ENCODE results near the gene YIPF4.

YIPF4 gene

GRCh38 chr2:32277674-32278477, at the start of gene YIPF4:
Gene YIPF4 (plus strand): TSS chr2:32277904. CDS start chr2:32278156, 252 bp downstream.
- peak within 1 kb of the TSS; percentile 71 for H3K27ac ChIP-seq
- no peak for TF ChIP-seq CTCF (conservative IDR thresholded peaks at IDR 0.05; ENCODE audit: low read depth)
- ChIA-PET CTCF (interaction anchor here (0.5 kb wide), 1 partner anchor 98 kb away, joined by 3 read pairs; no protein-coding TSS in a partner anchor), POLR2A (ENCODE audit: low non-redundant PET) (no interaction called here)
- peak; percentile 100 for DNase-seq (ENCODE audit: low spot score)

- TF ChIP-seq CTCF (conservative IDR thresholded peaks at IDR 0.05; ENCODE audit: low read depth): no peak
- no peak overlapping the region for H3K27ac ChIP-seq
- CTCF ChIA-PET: no interaction called here
- DNase-seq (ENCODE audit: low spot score): no peak
- POLR2A ChIA-PET (ENCODE audit: low non-redundant PET): no interaction called here
Observed at GRCh38 chr2:32228181-32228580, 49.5 kb upstream of the YIPF4 start.

DNA sequence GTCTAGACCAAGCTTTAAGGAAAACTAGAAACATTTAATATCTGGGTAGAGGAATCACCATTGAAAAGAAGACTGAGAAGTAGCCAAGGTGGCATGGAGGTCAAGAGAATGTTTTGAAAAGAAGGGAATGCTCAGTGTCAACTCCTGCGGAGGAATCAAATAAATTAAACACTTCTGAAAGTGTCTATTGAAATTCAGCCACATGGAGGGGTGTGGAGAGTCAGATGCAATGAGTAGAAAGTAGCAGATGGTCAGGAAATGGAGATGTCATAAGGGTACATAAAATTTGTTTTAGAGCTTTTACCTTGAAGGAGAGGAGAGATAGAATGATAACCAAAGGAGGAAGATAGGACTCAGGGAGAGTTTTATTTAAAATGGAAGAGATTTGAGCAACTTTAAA, 48.1 kb upstream of the YIPF4 start:
- ChIA-PET POLR2A (ENCODE audit: low non-redundant PET) (interaction anchor here (0.5 kb wide), 1 partner anchor 89 kb away, joined by 4 read pairs; no protein-coding TSS in a partner anchor), CTCF (interaction anchor here (0.7 kb wide), 2 partner anchors 43 to 468 kb away, joined by 3 read pairs; no protein-coding TSS in a partner anchor)
- H3K27ac ChIP-seq: no peak overlapping the region
- no peak for TF ChIP-seq CTCF (conservative IDR thresholded peaks at IDR 0.05; ENCODE audit: low read depth)
- DNase-seq (ENCODE audit: low spot score): no peak

DNA sequence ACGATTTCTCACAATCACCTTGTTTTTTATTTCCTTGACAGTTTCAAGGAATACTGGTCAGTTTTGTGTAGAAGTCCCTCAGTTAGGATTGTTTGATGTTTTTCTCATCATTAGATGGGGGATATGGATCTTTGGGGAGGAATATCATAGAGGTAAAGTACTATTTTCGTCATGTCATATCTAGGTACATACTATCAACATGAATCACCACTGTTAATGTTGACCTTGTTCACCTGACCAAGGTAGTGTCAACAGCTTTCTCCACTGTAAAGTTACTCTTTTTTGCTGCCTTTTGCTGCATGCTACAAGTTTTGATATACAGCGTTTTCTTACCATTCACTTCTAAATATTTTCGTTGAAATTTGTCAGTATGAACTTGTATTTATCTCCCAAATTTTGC, 45.7 kb upstream of the YIPF4 start:
- CTCF ChIA-PET: no interaction called here

GRCh38 chr2:32235315-32235714, 42.4 kb upstream of the YIPF4 start:
- POLR2A ChIA-PET (ENCODE audit: low non-redundant PET): interaction anchor here (0.5 kb wide), 1 partner anchor 104 kb away, joined by 4 read pairs; no protein-coding TSS in a partner anchor
- peak overlapping the region; percentile 63 for H3K27ac ChIP-seq
- peak; percentile 78 for DNase-seq (ENCODE audit: low spot score)
- no peak for TF ChIP-seq CTCF (conservative IDR thresholded peaks at IDR 0.05; ENCODE audit: low read depth)
- CTCF ChIA-PET: interaction anchor here (0.5 kb wide), 1 partner anchor 16 kb away, joined by 3 read pairs; no protein-coding TSS in a partner anchor

More for the DNA sequence above, 45.7 kb upstream of the YIPF4 start:
- H3K27ac ChIP-seq: no peak overlapping the region
- DNase-seq (ENCODE audit: low spot score): peak; percentile 8
- TF ChIP-seq CTCF (conservative IDR thresholded peaks at IDR 0.05; ENCODE audit: low read depth): no peak
- POLR2A ChIA-PET (ENCODE audit: low non-redundant PET): no interaction called here

DNA sequence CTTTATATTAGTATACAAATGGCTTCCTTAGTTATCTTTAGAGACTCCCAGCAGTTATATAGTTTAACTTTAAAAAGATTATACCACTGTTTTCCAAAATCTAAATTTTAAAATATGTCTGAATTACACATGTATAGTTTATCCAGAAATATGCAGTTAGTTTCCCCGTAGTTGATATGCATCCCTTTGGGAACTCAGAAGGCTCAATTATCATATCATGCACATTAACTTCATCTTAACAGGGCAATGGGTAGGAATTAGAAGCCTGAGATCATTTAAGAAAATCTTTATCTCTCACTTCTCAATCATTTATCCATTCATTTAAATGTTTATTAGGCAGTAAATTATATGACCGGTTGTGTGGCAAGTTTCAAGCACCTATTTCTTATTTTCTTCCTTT, 40.2 kb upstream of the YIPF4 start:
- ChIA-PET CTCF (interaction anchor here (0.6 kb wide), 1 partner anchor 19 kb away, joined by 3 read pairs; no protein-coding TSS in a partner anchor), POLR2A (ENCODE audit: low non-redundant PET) (no interaction called here)
- DNase-seq (ENCODE audit: low spot score): no peak
- no peak overlapping the region for H3K27ac ChIP-seq
- no peak for TF ChIP-seq CTCF (conservative IDR thresholded peaks at IDR 0.05; ENCODE audit: low read depth)
